Caco-2 (cell line): Measurements from ENCODE around the gene ZNF436. TPM values are rescaled to one million over a fixed set of nuclear protein-coding genes. Genes with fewer than 3 reads are reported as not detected.

Experiments
- BruUV-seq: library from RNA; stranded (reverse); fragments of 400-500 nt; replicated peaks from 2 replicates; lab custom pipeline; 2021; lab: Mats Ljungman, UMichigan
- CTCF ChIA-PET: fragments of 300-600 bp; sonication (Branson Sonifier 250); formaldehyde crosslinking; loops from one replicate; lab custom pipeline; 2022; ENCODE audit warnings: antibody characterized with exemption; lab: Charles Lee
- POLR2A ChIA-PET: fragments of 300-600 bp; sonication (Branson Sonifier 250); formaldehyde crosslinking; loops from one replicate; lab custom pipeline; 2022; ENCODE audit warnings: antibody characterized with exemption; lab: Charles Lee
- DNase-seq, 2 experiments: peaks; one replicate each; pipeline versions ENCODE4 v3.0.0 to v3.0.0-alpha.2; 2020 to 2022
- H3K27me3 ChIP-seq: replicated peaks from 2 replicates; pipeline ENCODE4 v1.6.0; 2011; ENCODE audit warnings: low read length; ENCODE audit not compliant: control insufficient read depth, insufficient read depth
- H3K36me3 ChIP-seq: 2 replicates; pipeline ENCODE4 v1.5.1; 2011; ENCODE audit warnings: low read length; ENCODE audit not compliant: control insufficient read depth, insufficient read depth
- H3K4me1 ChIP-seq: fragments of 250-450 bp; sonication (Bioruptor Pico); 2 replicates; pipeline ENCODE4 v1.5.1; 2020; ENCODE audit warnings: mild to moderate bottlenecking
- H3K4me3 ChIP-seq: 2 replicates; pipeline ENCODE4 v1.5.1; 2011; ENCODE audit warnings: low read depth, mild to moderate bottlenecking, control low read depth, low read length
- H3K9me3 ChIP-seq: fragments of 250-450 bp; sonication (Bioruptor Pico); 2 replicates; pipeline ENCODE4 v1.5.1; 2020; ENCODE audit warnings: mild to moderate bottlenecking, moderate library complexity
- H3K27ac Mint-ChIP-seq: one replicate; pipeline ENCODE4 v1.8.0; 2022; ENCODE audit warnings: mixed read lengths; ENCODE audit not compliant: unreplicated experiment
- H3K27me3 Mint-ChIP-seq: one replicate; pipeline ENCODE4 v1.8.0; 2022; ENCODE audit warnings: mixed read lengths; ENCODE audit not compliant: insufficient read depth, unreplicated experiment
- H3K36me3 Mint-ChIP-seq: one replicate; pipeline ENCODE4 v1.8.0; 2022; ENCODE audit warnings: mild to moderate bottlenecking, mixed read lengths; ENCODE audit not compliant: insufficient read depth, unreplicated experiment
- H3K4me1 Mint-ChIP-seq: one replicate; pipeline ENCODE4 v1.8.0; 2022; ENCODE audit warnings: low read depth, mixed read lengths; ENCODE audit not compliant: unreplicated experiment
- H3K4me3 Mint-ChIP-seq: one replicate; pipeline ENCODE4 v1.8.0; 2022; ENCODE audit warnings: mild to moderate bottlenecking, moderate library complexity, mixed read lengths; ENCODE audit not compliant: unreplicated experiment
- H3K9me3 Mint-ChIP-seq: one replicate; pipeline ENCODE4 v1.8.0; 2022; ENCODE audit warnings: mixed read lengths; ENCODE audit not compliant: unreplicated experiment
- CTCF ChIP-seq, 2 experiments: fragments of 200-600 bp in 1 of 2; IDR thresholded peaks; 1 replicate in 1 of 2; 2 replicates in 1 of 2; pipeline versions ENCODE4 v1.5.1 to v1.8.0; 2011 to 2022; ENCODE audit warnings: antibody characterized with exemption in 1 of 2, control low read depth in 1 of 2, inconsistent platforms in 1 of 2, low read depth in 1 of 2, low read length in 1 of 2, mild to moderate bottlenecking in 1 of 2, moderate library complexity in 1 of 2; ENCODE audit not compliant: insufficient read depth in 1 of 2, severe bottlenecking in 1 of 2, unreplicated experiment in 1 of 2
- intact Hi-C: fragments of 100-400 bp; cut with micrococcal nuclease; formaldehyde crosslinking; loops from one replicate; pipeline ENCODE4 v1.10.0; 2022; ENCODE audit not compliant: unreplicated experiment
- total RNA-seq: library from RNA; stranded (reverse); gene quantifications from 2 replicates; pipeline ENCODE4 v1.2.3, GENCODE V29; 2022

The ZNF436 gene
- total RNA-seq, 1 experiment from 2014 or later = 6.1 TPM

DNA sequence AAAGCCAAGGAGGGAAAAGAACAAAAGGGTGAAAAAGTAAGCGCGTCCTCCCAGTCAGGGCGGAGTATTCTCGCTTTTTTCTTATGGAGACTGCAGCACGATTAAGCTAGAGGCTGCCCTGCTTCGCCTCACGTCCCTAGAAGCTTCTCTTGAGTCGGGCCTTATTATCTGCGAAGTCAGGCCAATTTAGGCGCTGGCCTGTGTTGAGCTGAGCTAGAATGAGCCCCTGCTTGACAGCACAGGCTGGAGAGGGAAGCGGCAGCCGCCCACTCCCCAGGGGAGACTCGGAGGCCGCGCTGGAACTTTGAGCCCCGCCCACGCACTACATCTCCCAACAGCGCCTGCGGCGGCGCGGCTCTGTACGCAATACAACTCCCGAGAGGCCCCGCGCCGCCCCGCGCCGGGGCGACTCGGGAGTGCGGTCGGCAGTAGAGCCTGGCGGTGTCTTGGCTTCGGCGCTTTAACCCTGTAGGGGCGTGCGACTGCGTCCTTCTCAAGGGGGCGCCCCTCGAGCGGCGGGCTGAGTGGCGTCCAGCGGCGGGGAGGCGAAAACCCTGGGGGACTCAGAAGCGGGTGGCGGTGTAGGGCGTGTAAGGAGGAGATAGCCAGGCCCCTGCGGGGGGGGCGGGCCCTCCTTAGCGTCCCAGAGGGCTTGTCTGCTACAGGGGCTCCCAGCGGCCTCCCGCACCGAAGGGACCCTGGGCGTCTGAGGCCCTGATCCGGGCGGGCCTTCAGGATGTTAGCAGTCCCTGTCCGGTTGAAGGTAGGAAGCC is 888 bp downstream of the ZNF436 start:
- Histone ChIP-seq H3K4me3 (peak overlapping the region; percentile 73), H3K9me3 (peaks cover 8% of the 10 kb centered on the region), H3K27me3 (no peaks in the 10 kb centered on the region), H3K4me1 (peaks cover 22% of the 10 kb centered on the region), H3K36me3 (no peaks in the 10 kb centered on the region; the same call in 1 of the 2 replicates)
- CTCF ChIA-PET = interaction anchor here (0.6 to 1.8 kb wide), 6 partner anchors 24 to 208 kb away, joined by 3 to 15 read pairs (median 3); partner anchors contain the start of genes ASAP3 and HNRNPR
- DNase-seq = peak; percentile 88 to 89
- Mint-ChIP-seq H3K36me3 (peaks cover 24% of the 10 kb centered on the region), H3K4me1 (peaks cover 1% of the 10 kb centered on the region), H3K9me3 (no peaks in the 10 kb centered on the region), H3K27me3 (no peaks in the 10 kb centered on the region), H3K4me3 (peak overlapping the region; percentile 80), H3K27ac (peak overlapping the region; percentile 85)
- peak in 1 of 2 experiments; percentile 31 for TF ChIP-seq CTCF (IDR thresholded peaks at IDR 0.05; ENCODE audit: insufficient read depth in 1 of 2, low read depth in 1 of 2, low read length in 1 of 2, severe bottlenecking in 1 of 2, unreplicated experiment in 1 of 2)
- intact Hi-C loops = loop anchor here (1.0 kb wide), 2 partner anchors 24 to 36 kb away; partner anchors contain the start of gene HNRNPR
- no TSS peak for BruUV-seq
- POLR2A ChIA-PET = interaction anchor here (0.6 to 2.4 kb wide), 3 partner anchors 24 to 275 kb away, joined by 3 to 45 read pairs (median 12); partner anchors contain the start of gene HNRNPR

GRCh38 chr1:23367791-23368561 is 1.7 kb downstream of the ZNF436 start:
- TF ChIP-seq CTCF (IDR thresholded peaks at IDR 0.05; ENCODE audit: insufficient read depth in 1 of 2, low read depth in 1 of 2, low read length in 1 of 2, severe bottlenecking in 1 of 2, unreplicated experiment in 1 of 2) = no peak
- Mint-ChIP-seq H3K4me1 (no peaks in the 10 kb centered on the region), H3K27me3 (no peaks in the 10 kb centered on the region), H3K9me3 (no peaks in the 10 kb centered on the region), H3K4me3 (peak overlapping the region; percentile 80), H3K36me3 (peaks cover 32% of the 10 kb centered on the region), H3K27ac (peak overlapping the region; percentile 85)
- peaks cover 22% of the 10 kb centered on the region for H3K4me1 ChIP-seq
- peak overlapping the region; percentile 73 for H3K4me3 ChIP-seq
- POLR2A ChIA-PET = interaction anchor here (0.6 to 2.4 kb wide), 3 partner anchors 15 to 274 kb away, joined by 3 to 45 read pairs (median 4); partner anchors contain the start of gene HNRNPR
- no TSS peak for BruUV-seq
- H3K9me3 ChIP-seq = peaks cover 16% of the 10 kb centered on the region
- intact Hi-C loops = loop anchor here (1.0 kb wide), 2 partner anchors 24 to 36 kb away; partner anchors contain the start of gene HNRNPR
- H3K27me3 ChIP-seq = no peaks in the 10 kb centered on the region
- peak; percentile 98 for DNase-seq
- CTCF ChIA-PET = interaction anchor here (0.6 to 1.8 kb wide), 7 partner anchors 9 to 209 kb away, joined by 3 to 15 read pairs (median 4); partner anchors contain the start of genes ASAP3 and HNRNPR
- no peaks in the 10 kb centered on the region; the same call in none of the 2 replicates for H3K36me3 ChIP-seq

DNA sequence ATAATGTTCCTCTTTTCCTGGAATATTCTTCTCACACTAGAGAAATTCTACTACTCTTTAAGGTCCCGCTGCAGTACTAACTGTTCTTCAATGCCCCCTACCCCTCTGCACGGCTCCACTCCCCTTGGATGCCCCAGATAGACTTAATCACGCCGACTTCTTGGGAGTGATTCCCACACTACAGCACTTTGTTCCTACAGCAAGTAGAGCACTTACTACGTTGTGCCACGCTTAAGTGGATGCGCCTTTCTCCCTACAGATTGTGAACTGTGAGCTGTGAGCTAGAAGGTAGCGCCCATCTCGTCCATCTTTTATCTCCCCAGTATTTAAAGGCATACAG is 2.2 kb downstream of the ZNF436 start:
- ChIA-PET CTCF (interaction anchor here (1.8 kb wide), 1 partner anchor 23 kb away, joined by 15 read pairs; the partner anchor contains the start of gene HNRNPR), POLR2A (interaction anchor here (2.4 kb wide), 1 partner anchor 23 kb away, joined by 45 read pairs; the partner anchor contains the start of gene HNRNPR)
- intact Hi-C loops = no loop called here
- Histone ChIP-seq H3K4me1 (peaks cover 22% of the 10 kb centered on the region), H3K4me3 (peak overlapping the region; percentile 44), H3K27me3 (no peaks in the 10 kb centered on the region), H3K9me3 (peaks cover 21% of the 10 kb centered on the region), H3K36me3 (peaks cover 3% of the 10 kb centered on the region)
- Mint-ChIP-seq H3K36me3 (peaks cover 37% of the 10 kb centered on the region), H3K9me3 (no peaks in the 10 kb centered on the region), H3K27ac (peak overlapping the region; percentile 85), H3K4me3 (peak overlapping the region; percentile 80), H3K27me3 (no peaks in the 10 kb centered on the region), H3K4me1 (no peaks in the 10 kb centered on the region)
- no TSS peak for BruUV-seq
- peak in 1 of 2 experiments; percentile 8 for DNase-seq
- TF ChIP-seq CTCF (IDR thresholded peaks at IDR 0.05; ENCODE audit: insufficient read depth in 1 of 2, low read depth in 1 of 2, low read length in 1 of 2, severe bottlenecking in 1 of 2, unreplicated experiment in 1 of 2) = no peak
